IMR-90 (cell line): Measurements from ENCODE around the gene SYNE2. TPM values are rescaled to one million over a fixed set of nuclear protein-coding genes. Genes with fewer than 3 reads are reported as not detected.

Experiments
- ATAC-seq: fragments of 200-7000 bp; cut with Tn5 transposase; 2 replicates; pipeline ENCODE4 v1.9.1; 2020; ENCODE audit warnings: low read depth, mild to moderate bottlenecking, moderate library complexity
- BruUV-seq: library from RNA; stranded (reverse); fragments of 400-500 nt; replicated peaks from 2 replicates; lab custom pipeline; 2021; lab: Mats Ljungman, UMichigan
- CTCF ChIA-PET: fragments of 300-600 bp; formaldehyde crosslinking; extraction: SDS; loops from one replicate; lab custom pipeline; 2021; ENCODE audit warnings: antibody characterized with exemption; lab: Yijun Ruan, JAX
- POLR2A ChIA-PET: fragments of 300-600 bp; sonication (Branson Sonifier 250); formaldehyde crosslinking; loops from one replicate; lab custom pipeline; 2022; ENCODE audit warnings: antibody characterized with exemption; ENCODE audit not compliant: unreplicated experiment; lab: Charles Lee
- DNase-seq: peaks from one replicate; pipeline ENCODE4 v3.0.0; 2013
- H2AFZ ChIP-seq: replicated peaks from 2 replicates; pipeline ENCODE3; 2013; ENCODE audit warnings: low read length, mild to moderate bottlenecking; ENCODE audit not compliant: poor library complexity
- H2AK5ac ChIP-seq: 2 replicates; pipeline ENCODE4 v1.6.1; 2013; ENCODE audit warnings: low read depth, low read length, inconsistent platforms
- H2AK9ac ChIP-seq: replicated peaks from 2 replicates; pipeline ENCODE3; 2013; ENCODE audit warnings: mild to moderate bottlenecking, low read depth, low read length, moderate library complexity; ENCODE audit not compliant: poor library complexity
- H2BK120ac ChIP-seq: 2 replicates; pipeline ENCODE4 v1.6.1; 2013; ENCODE audit warnings: low read depth, low read length, inconsistent platforms
- H2BK15ac ChIP-seq: 3 replicates; pipeline ENCODE4 v1.6.1; 2013; ENCODE audit warnings: low read depth, low read length, inconsistent platforms
- H2BK20ac ChIP-seq: 2 replicates; pipeline ENCODE4 v1.6.1; 2013; ENCODE audit warnings: low read depth, mild to moderate bottlenecking, inconsistent platforms, low read length, moderate library complexity
- H2BK5ac ChIP-seq: 2 replicates; pipeline ENCODE4 v1.6.1; 2013; ENCODE audit warnings: mild to moderate bottlenecking, low read depth, low read length, inconsistent platforms; ENCODE audit not compliant: poor library complexity, severe bottlenecking
- H3K14ac ChIP-seq: replicated peaks from 2 replicates; pipeline ENCODE4 v1.6.1; 2013; ENCODE audit warnings: low read depth, low read length, inconsistent platforms
- H3K18ac ChIP-seq: 2 replicates; pipeline ENCODE4 v1.6.1; 2013; ENCODE audit warnings: low read depth, low read length, control low read depth
- H3K23ac ChIP-seq: 2 replicates; pipeline ENCODE4 v1.6.1; 2013; ENCODE audit warnings: low read depth, low read length, inconsistent platforms
- H3K27ac ChIP-seq: 2 replicates; pipeline ENCODE4 v1.5.1; 2013; ENCODE audit warnings: mild to moderate bottlenecking, control low read depth, low read length; ENCODE audit not compliant: insufficient read depth
- H3K27me3 ChIP-seq: 2 replicates; pipeline ENCODE4 v1.6.1; 2013; ENCODE audit warnings: low read length; ENCODE audit not compliant: control insufficient read depth, insufficient read depth
- H3K36me3 ChIP-seq: 2 replicates; pipeline ENCODE4 v1.6.1; 2013; ENCODE audit warnings: low read length, mixed read lengths; ENCODE audit not compliant: control insufficient read depth, insufficient read depth
- H3K4ac ChIP-seq: 2 replicates; pipeline ENCODE4 v1.6.1; 2013; ENCODE audit warnings: low read depth, low read length, inconsistent platforms
- H3K4me1 ChIP-seq: 2 replicates; pipeline ENCODE4 v1.6.1; 2013; ENCODE audit warnings: low read length, mixed read lengths; ENCODE audit not compliant: control insufficient read depth, insufficient read depth
- H3K4me2 ChIP-seq: 2 replicates; pipeline ENCODE4 v1.6.1; 2013; ENCODE audit warnings: low read depth, mild to moderate bottlenecking, control low read depth, low read length, moderate library complexity
- H3K4me3 ChIP-seq: 2 replicates; pipeline ENCODE4 v1.5.1; 2013; ENCODE audit warnings: low read depth, mild to moderate bottlenecking, control low read depth, low read length, moderate library complexity; ENCODE audit not compliant: insufficient read depth
- H3K56ac ChIP-seq: 2 replicates; pipeline ENCODE4 v1.6.1; 2013; ENCODE audit warnings: low read length, inconsistent platforms; ENCODE audit not compliant: insufficient read depth; ENCODE audit errors: extremely low read depth
- H3K79me1 ChIP-seq, 2 experiments: 2 replicates each; pipeline ENCODE4 v1.6.1; 2013; ENCODE audit warnings: low read length in 2 of 2, inconsistent platforms in 1 of 2, low read depth in 1 of 2
- H3K9ac ChIP-seq: 2 replicates; pipeline ENCODE4 v1.6.1; 2013; ENCODE audit warnings: low read depth, low read length, control low read depth
- H3K9me1 ChIP-seq: 2 replicates; pipeline ENCODE4 v1.6.1; 2013; ENCODE audit warnings: low read length, inconsistent platforms; ENCODE audit not compliant: insufficient read depth
- H3K9me3 ChIP-seq: 2 replicates; pipeline ENCODE4 v1.6.1; 2013; ENCODE audit warnings: low read length; ENCODE audit not compliant: control insufficient read depth, insufficient read depth
- H4K20me1 ChIP-seq: 2 replicates; pipeline ENCODE4 v1.6.1; 2013; ENCODE audit warnings: low read length, inconsistent platforms; ENCODE audit not compliant: insufficient read depth
- H4K5ac ChIP-seq: 2 replicates; pipeline ENCODE4 v1.6.1; 2013; ENCODE audit warnings: mild to moderate bottlenecking, low read depth, low read length, control low read depth
- H4K8ac ChIP-seq, 2 experiments: 2 replicates each; pipeline ENCODE4 v1.6.1; 2013; ENCODE audit warnings: low read depth in 2 of 2, low read length in 2 of 2, control low read depth in 1 of 2, inconsistent platforms in 1 of 2
- H4K91ac ChIP-seq: 2 replicates; pipeline ENCODE4 v1.6.1; 2013; ENCODE audit warnings: low read depth, low read length, inconsistent platforms; ENCODE audit not compliant: insufficient read depth
- BHLHE40 ChIP-seq: fragments of 150-350 bp; IDR thresholded peaks from 2 replicates; pipeline ENCODE4 v1.6.1; 2016; ENCODE audit warnings: mild to moderate bottlenecking, low read depth, low read length
- CHD1 ChIP-seq: IDR thresholded peaks from 2 replicates; pipeline ENCODE4 v1.6.1; 2012; ENCODE audit warnings: low read depth, low read length, improper control_type of control experiment
- WGBS, 2 experiments: methylation state at CpG; one replicate each; pipeline versions ENCODE4 v1.1.5 to v1.1.7; 2013; ENCODE audit warnings: missing lambda C conversion rate in 2 of 2; ENCODE audit not compliant: insufficient read length in 1 of 2; ENCODE audit errors: extremely low coverage in 2 of 2; 5-methylcytosine and 5-hydroxymethylcytosine counted together
- dilution Hi-C: fragments of 300-500 bp; cut with HindIII; formaldehyde crosslinking; loops from one replicate; pipeline ENCODE4 v1.14.3; 2018; ENCODE audit warnings: low sequenced_read_pairs; ENCODE audit not compliant: unreplicated experiment
- in situ Hi-C: fragments of 300-500 bp; cut with MboI; formaldehyde crosslinking; loops from 3 replicates; pipeline ENCODE4 v1.14.3; 2019; ENCODE audit warnings: low sequenced_read_pairs, inconsistent platforms, mixed read lengths
- intact Hi-C: fragments of 100-400 bp; cut with micrococcal nuclease; formaldehyde crosslinking; loops from 2 replicates; pipeline ENCODE4 v1.10.0; 2022
- polyA plus RNA-seq, 3 experiments: library from polyadenylated mRNA; depleted of rRNA; stranded (reverse); fragments of >200 nt; gene quantifications; 2 replicates each; pipeline ENCODE4 v1.2.3, GENCODE V29; 2012; ENCODE audit warnings: low replicate concordance in 1 of 3
- total RNA-seq: library from RNA; depleted of rRNA; stranded (reverse); fragments of >200 nt; gene quantifications from 2 replicates; pipeline ENCODE4 v1.2.3, GENCODE V29; 2012

The SYNE2 gene
- total and polyA plus RNA-seq, 2 of the 4 experiments (the other 2 are of a cell fraction): 5.2 to 28.9 TPM

DNA sequence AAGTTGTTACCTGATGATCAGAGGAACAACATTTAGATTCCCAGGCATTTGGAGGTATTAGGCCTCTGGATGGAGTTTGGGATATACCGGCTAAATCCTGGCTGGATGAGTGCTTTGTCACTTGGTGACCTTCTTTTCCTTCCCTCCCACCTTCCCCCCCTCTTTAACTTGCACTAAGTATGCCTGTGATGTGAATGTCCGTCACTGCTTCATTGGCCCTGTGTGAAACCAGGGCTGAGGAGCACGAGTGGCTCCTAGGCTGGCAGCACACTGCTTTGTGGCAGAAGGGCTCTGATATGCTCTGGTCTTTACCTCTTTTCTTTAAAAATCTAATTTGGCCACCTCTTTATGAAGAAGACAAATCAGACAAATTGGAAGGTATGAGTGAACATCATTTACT is 345.7 kb downstream of the SYNE2 start:
- Histone ChIP-seq H3K56ac (no peak overlapping the region), H3K4me3 (no peak overlapping the region), H4K91ac (peak overlapping the region; percentile 42; the same call in 1 of the 2 replicates), H3K23ac (no peak overlapping the region), H2BK5ac (no peak overlapping the region), H3K9me1 (no peaks in the 10 kb centered on the region; the same call in 1 of the 2 replicates), H3K27ac (no peak overlapping the region), H3K4me2 (no peak overlapping the region; the same call in 1 of the 2 replicates), H3K4ac (no peak overlapping the region), H4K5ac (no peak overlapping the region), H2BK120ac (no peak overlapping the region), H2AFZ (no peak overlapping the region), H4K8ac (no peak overlapping the region), H3K9ac (no peak overlapping the region), H3K14ac (no peak overlapping the region), H3K36me3 (no peaks in the 10 kb centered on the region; the same call in 1 of the 2 replicates), H3K18ac (no peak overlapping the region), H2BK15ac (no peak overlapping the region), H2BK20ac (no peak overlapping the region), H2AK5ac (peak overlapping the region; percentile 38; the same call in 1 of the 2 replicates), H3K27me3 (no peaks in the 10 kb centered on the region), H4K20me1 (no peaks in the 10 kb centered on the region), H3K4me1 (peaks cover 7% of the 10 kb centered on the region; the same call in 1 of the 2 replicates), H3K79me1 (no peaks in the 10 kb centered on the region), H3K9me3 (no peaks in the 10 kb centered on the region), H2AK9ac (no peak overlapping the region)
- TF ChIP-seq BHLHE40 (no peak), CHD1 (no peak)
- intact Hi-C loops: loop anchor here (10.0 kb wide), 1 partner anchor 96 kb away; the partner anchor contains the start of gene ESR2
- in situ Hi-C loops: no loop called here
- no peak for ATAC-seq
- BruUV-seq: no TSS peak
- DNase-seq: no peak
- POLR2A ChIA-PET: no interaction called here
- no CpG with 5 or more reads among the region's 3 CpGs for WGBS, 2 experiments
- dilution Hi-C loops: no loop called here
- CTCF ChIA-PET: interaction anchor here (0.6 to 0.7 kb wide), 2 partner anchors 9 to 11 kb away, joined by 3 to 4 read pairs; no protein-coding TSS in a partner anchor
